GM12865 (cell line): Measurements from ENCODE around the gene ADTRP.

ENCODE experiments used
- DNase-seq: peaks from one replicate; pipeline ENCODE4 v3.0.0; 2010; ENCODE audit warnings: low read depth
- H3K4me3 ChIP-seq: 2 replicates; pipeline ENCODE4 v1.5.1; 2011; ENCODE audit warnings: mild to moderate bottlenecking, low read depth, low read length, control low read depth
- CTCF ChIP-seq: IDR thresholded peaks from 2 replicates; pipeline ENCODE4 v1.5.1; 2011; ENCODE audit warnings: low read length, control low read depth, low read depth, inconsistent platforms; ENCODE audit not compliant: insufficient read depth; ENCODE audit errors: missing control alignments

ADTRP gene

GRCh38 chr6:11766043-11766442 lies 12.6 kb downstream of the ADTRP start:
- TF ChIP-seq CTCF = no peak
- no peak overlapping the region for H3K4me3 ChIP-seq
- no peak for DNase-seq

- H3K4me3 ChIP-seq = no peak overlapping the region
- no peak for TF ChIP-seq CTCF
- no peak for DNase-seq
Observed at GRCh38 chr6:11764250-11764604, 14.4 kb downstream of the ADTRP start.

DNA sequence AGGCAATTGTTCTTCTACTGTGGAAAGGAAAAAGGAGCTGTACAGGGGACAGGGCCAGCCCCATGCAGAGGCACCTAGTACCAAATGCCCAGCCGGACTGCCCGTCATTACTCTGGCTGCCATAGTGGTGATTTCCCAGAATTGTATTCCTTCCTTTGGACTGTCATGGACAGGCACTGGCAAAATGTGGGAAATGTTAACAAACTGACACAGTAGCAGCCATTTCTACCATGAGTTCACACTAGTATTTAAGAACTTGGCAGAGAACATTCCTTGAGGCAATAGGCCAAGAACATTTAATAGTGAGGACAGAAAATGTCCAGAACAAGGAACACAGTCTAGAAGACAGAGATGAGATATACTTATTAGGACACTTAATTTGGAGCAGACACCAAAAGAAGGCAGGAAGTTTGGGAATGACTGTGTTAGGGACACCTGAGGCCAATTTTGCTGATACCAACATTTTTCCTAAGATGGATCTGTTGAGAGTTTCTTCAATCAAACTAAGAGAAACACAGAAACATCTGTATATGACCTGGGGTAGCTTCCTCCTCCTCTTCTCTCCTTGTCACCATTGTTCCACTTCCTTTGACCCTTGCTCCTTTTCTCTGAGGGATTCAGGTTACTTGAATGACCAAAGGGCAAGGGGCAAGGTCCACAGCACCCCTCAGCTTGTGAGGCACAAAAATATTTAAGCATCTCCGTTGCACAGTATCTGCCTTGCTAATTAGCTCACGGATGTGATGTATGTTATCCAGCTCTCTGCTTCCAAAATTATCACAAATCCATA lies 14.9 kb downstream of the ADTRP start:
- DNase-seq = no peak
- TF ChIP-seq CTCF = no peak
- no peak overlapping the region for H3K4me3 ChIP-seq

DNA sequence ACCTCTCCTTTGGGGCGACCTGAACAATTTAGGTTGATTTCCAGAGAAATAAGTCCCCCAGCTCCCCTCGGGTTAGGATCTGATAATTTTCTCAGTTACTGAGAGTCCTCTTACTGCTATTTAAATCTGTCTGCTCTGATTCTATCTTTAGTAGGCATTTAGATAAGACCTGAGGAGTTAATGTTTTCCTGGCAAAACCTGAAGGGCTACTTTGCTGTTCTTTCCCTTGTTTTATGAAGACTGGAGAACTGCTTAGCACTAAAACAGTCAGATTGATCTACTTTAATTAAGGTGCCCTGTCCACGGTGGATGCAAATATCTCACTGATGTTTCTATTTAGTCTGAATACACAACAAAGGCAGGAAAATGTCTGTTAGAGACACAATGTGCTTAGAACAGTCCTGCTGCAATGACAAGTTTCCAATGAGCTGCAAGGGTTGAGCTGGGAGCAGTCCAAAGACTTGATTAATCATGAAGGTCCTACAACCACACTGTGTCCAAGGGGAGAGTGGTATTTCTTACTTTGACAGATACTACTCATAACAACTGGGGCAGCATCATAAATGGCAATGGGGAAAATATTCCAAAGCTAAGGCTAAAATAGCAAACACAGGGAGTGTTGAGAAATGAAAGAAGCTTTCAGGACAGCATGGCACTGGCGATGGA lies 15.7 kb downstream of the ADTRP start:
- DNase-seq = no peak
- TF ChIP-seq CTCF = no peak
- no peak overlapping the region for H3K4me3 ChIP-seq

GRCh38 chr6:11761744-11762620 lies 16.6 kb downstream of the ADTRP start:
- no peak for TF ChIP-seq CTCF
- H3K4me3 ChIP-seq = no peak overlapping the region
- no peak for DNase-seq

GRCh38 chr6:11760015-11760473 lies 18.6 kb downstream of the ADTRP start:
- DNase-seq = no peak
- H3K4me3 ChIP-seq = no peak overlapping the region
- no peak for TF ChIP-seq CTCF
